Activated CD4-positive, alpha-beta T cell treated with anti-CD3 and anti-CD28 coated beads, Interleukin-2, amount 50 U/mL, for 1 hour (primary cell): Measurements from ENCODE around the gene RHAG.

Source experiments
- DNase-seq: peaks from one replicate; pipeline ENCODE4 v3.0.0-alpha.2; 2020

Gene RHAG

GRCh38 chr6:49563006-49563886 lies 73.4 kb downstream of the RHAG start:
- no peak for DNase-seq

- no peak for DNase-seq
These were observed 78.4 kb downstream of the RHAG start for GRCh38 chr6:49558238-49558637.

DNA sequence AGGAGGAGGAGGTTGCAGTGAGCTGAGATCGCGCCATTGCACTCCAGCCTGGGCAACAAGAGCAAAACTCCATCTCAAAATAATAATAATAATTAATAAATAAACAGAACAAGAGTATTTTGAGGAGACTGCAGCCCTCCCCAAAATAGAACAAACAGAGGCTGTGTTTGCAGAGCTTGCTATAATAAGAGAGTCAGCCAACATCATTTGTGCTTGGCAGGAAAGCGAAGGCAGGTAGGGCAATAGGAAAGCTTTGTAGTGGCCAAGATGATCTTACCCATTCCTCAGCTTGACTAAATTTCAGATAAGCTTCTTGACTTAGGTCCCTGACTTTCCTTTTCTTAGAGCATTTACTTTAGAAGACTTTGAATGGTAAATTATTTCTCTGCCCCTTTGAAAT lies 79.5 kb downstream of the RHAG start:
- no peak for DNase-seq

- no peak for DNase-seq
These were observed 80.2 kb downstream of the RHAG start for GRCh38 chr6:49556429-49556837.

GRCh38 chr6:49555951-49556350 lies 80.7 kb downstream of the RHAG start:
- no peak for DNase-seq
